ENCODE data around the gene CD200R1. TPM values are rescaled to one million over a fixed set of nuclear protein-coding genes. Genes with fewer than 3 reads are reported as not detected.

CD200R1 gene
- total and polyA plus RNA-seq, 9 of the 15 experiments (the other 6 are each of a cell fraction or from before 2014, with no cell fraction given), result 0.04 to 0.23 (median 0.09) TPM; not detected in 5

DNA sequence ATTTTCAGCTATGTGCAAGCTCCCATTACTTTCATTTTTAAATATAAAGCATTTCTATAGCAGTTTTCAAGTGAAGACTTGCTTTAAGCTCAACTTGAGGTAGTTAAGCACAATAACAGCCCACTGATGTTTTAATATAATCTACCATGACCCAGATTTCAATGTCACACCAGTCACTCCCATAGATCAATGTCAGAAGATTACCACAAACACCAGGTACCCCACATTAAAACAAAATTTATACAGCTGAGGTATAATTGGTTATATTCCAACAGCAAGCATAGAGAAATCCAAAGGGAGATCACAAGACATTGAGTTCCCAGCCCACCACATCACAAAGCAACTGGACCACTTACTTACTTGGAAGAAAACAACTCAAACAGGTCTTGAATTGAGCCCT is 38.7 kb upstream of the CD200R1 start:
- in situ Hi-C loops (cut with MboI), result no loop called here
- ATAC-seq (no peak), DNase-seq (ENCODE audit: extremely low read depth in 1 of 4, low spot score in 3 of 4) (no peak), FAIRE-seq (no peak)
- H3K9me1 ChIP-seq (ENCODE audit: control insufficient read depth, insufficient read depth, low read length), result no peaks in the 10 kb centered on the region
- peaks cover 0 to 4% of the 10 kb centered on the region in 2 experiments; a peak in 2 of 5 replicates for H3K4me1 ChIP-seq (replicated peaks in 1 of 2; ENCODE audit: control insufficient read depth in 2 of 2, insufficient read depth in 2 of 2, low read length in 2 of 2)
- no peak for TF ChIP-seq KLF13 (tag; IDR thresholded peaks at IDR 0.05; ENCODE audit: borderline replicate concordance, low read depth)
- TF ChIP-seq ATF7 (IDR thresholded peaks at IDR 0.05), result no peak
- TF ChIP-seq, protein P1, sequence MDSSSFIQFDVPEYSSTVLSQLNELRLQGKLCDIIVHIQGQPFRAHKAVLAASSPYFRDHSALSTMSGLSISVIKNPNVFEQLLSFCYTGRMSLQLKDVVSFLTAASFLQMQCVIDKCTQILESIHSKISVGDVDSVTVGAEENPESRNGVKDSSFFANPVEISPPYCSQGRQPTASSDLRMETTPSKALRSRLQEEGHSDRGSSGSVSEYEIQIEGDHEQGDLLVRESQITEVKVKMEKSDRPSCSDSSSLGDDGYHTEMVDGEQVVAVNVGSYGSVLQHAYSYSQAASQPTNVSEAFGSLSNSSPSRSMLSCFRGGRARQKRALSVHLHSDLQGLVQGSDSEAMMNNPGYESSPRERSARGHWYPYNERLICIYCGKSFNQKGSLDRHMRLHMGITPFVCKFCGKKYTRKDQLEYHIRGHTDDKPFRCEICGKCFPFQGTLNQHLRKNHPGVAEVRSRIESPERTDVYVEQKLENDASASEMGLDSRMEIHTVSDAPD (CRISPR knock-in tag; IDR thresholded peaks at IDR 0.05), result no peak
- no peak for TF ChIP-seq SMAD4 (CRISPR knock-in tag; conservative IDR thresholded peaks at IDR 0.05)
- TF ChIP-seq, protein P2, sequence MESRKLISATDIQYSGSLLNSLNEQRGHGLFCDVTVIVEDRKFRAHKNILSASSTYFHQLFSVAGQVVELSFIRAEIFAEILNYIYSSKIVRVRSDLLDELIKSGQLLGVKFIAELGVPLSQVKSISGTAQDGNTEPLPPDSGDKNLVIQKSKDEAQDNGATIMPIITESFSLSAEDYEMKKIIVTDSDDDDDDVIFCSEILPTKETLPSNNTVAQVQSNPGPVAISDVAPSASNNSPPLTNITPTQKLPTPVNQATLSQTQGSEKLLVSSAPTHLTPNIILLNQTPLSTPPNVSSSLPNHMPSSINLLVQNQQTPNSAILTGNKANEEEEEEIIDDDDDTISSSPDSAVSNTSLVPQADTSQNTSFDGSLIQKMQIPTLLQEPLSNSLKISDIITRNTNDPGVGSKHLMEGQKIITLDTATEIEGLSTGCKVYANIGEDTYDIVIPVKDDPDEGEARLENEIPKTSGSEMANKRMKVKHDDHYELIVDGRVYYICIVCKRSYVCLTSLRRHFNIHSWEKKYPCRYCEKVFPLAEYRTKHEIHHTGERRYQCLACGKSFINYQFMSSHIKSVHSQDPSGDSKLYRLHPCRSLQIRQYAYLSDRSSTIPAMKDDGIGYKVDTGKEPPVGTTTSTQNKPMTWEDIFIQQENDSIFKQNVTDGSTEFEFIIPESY (CRISPR knock-in tag; IDR thresholded peaks at IDR 0.05), result no peak
- no peak for TF ChIP-seq NR2C1 (IDR thresholded peaks at IDR 0.05)
- TF ChIP-seq NR2C1 (tag; IDR thresholded peaks at IDR 0.05), result no peak
- no peak for TF ChIP-seq ZNF699 (CRISPR knock-in tag; IDR thresholded peaks at IDR 0.05; ENCODE audit: insufficient replicate concordance)
- TF ChIP-seq, protein P3, sequence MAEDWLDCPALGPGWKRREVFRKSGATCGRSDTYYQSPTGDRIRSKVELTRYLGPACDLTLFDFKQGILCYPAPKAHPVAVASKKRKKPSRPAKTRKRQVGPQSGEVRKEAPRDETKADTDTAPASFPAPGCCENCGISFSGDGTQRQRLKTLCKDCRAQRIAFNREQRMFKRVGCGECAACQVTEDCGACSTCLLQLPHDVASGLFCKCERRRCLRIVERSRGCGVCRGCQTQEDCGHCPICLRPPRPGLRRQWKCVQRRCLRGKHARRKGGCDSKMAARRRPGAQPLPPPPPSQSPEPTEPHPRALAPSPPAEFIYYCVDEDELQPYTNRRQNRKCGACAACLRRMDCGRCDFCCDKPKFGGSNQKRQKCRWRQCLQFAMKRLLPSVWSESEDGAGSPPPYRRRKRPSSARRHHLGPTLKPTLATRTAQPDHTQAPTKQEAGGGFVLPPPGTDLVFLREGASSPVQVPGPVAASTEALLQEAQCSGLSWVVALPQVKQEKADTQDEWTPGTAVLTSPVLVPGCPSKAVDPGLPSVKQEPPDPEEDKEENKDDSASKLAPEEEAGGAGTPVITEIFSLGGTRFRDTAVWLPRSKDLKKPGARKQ (CRISPR knock-in tag; IDR thresholded peaks at IDR 0.05), result no peak
- TF ChIP-seq, protein P4, sequence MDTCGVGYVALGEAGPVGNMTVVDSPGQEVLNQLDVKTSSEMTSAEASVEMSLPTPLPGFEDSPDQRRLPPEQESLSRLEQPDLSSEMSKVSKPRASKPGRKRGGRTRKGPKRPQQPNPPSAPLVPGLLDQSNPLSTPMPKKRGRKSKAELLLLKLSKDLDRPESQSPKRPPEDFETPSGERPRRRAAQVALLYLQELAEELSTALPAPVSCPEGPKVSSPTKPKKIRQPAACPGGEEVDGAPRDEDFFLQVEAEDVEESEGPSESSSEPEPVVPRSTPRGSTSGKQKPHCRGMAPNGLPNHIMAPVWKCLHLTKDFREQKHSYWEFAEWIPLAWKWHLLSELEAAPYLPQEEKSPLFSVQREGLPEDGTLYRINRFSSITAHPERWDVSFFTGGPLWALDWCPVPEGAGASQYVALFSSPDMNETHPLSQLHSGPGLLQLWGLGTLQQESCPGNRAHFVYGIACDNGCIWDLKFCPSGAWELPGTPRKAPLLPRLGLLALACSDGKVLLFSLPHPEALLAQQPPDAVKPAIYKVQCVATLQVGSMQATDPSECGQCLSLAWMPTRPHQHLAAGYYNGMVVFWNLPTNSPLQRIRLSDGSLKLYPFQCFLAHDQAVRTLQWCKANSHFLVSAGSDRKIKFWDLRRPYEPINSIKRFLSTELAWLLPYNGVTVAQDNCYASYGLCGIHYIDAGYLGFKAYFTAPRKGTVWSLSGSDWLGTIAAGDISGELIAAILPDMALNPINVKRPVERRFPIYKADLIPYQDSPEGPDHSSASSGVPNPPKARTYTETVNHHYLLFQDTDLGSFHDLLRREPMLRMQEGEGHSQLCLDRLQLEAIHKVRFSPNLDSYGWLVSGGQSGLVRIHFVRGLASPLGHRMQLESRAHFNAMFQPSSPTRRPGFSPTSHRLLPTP (IDR thresholded peaks at IDR 0.05; ENCODE audit: borderline replicate concordance, extremely low read depth, insufficient read length), result no peak
- no peaks in the 10 kb centered on the region for H3K27me3 ChIP-seq (ENCODE audit: control insufficient read depth in 2 of 2, insufficient read depth in 2 of 2, low read length in 2 of 2)
- ChIA-PET POLR2A (interaction anchor here (1.1 kb wide), 1 partner anchor 22 kb away, joined by 4 read pairs; the partner anchor contains the start of gene GTPBP8), CTCF (ENCODE audit: low intra/inter-chr PET ratio) (no interaction called here)
- H3K9me3 ChIP-seq (replicated peaks; ENCODE audit: control insufficient read depth, insufficient read depth, low read depth, low read length), result no peaks in the 10 kb centered on the region
- intact Hi-C loops (cut with micrococcal nuclease), result no loop called here
- H3K4me2 ChIP-seq (ENCODE audit: insufficient read depth, low read length), result no peak overlapping the region
- no TSS peak for BruUV-seq (replicated peaks)
- peaks cover 42% of the 10 kb centered on the region for H3K79me2 ChIP-seq (ENCODE audit: control insufficient read depth, insufficient read depth, low read length)
- no peak overlapping the region for H3K9ac ChIP-seq (ENCODE audit: insufficient read depth in 1 of 2, low read depth in 2 of 2, low read length in 2 of 2)
- no peaks in the 10 kb centered on the region for H4K20me1 ChIP-seq (replicated peaks; ENCODE audit: control insufficient read depth, insufficient read depth, low read length)
- no peak overlapping the region for H3K27ac ChIP-seq (ENCODE audit: extremely low read depth, low read depth, low read length)
- H3K4me3 ChIP-seq, result no peak overlapping the region
- peaks cover 78% of the 10 kb centered on the region for H3K36me3 ChIP-seq (ENCODE audit: control insufficient read depth, insufficient read depth, low read length)
- H2AFZ ChIP-seq (ENCODE audit: low read depth, low read length), result no peak overlapping the region

All from K562 (cell line).